Activated CD4-positive, alpha-beta T cell treated with anti-CD3 and anti-CD28 coated beads, Interleukin-2, amount 50 U/mL, for 48 hours (primary cell): Measurements from ENCODE around the gene ARL5A.

Source experiments
- DNase-seq, 2 experiments: peaks; one replicate each; pipeline ENCODE4 v3.0.0-alpha.2; 2020

Gene ARL5A

GRCh38 chr2:151765760-151766410, 62.3 kb downstream of the ARL5A start:
- no peak for DNase-seq

DNA sequence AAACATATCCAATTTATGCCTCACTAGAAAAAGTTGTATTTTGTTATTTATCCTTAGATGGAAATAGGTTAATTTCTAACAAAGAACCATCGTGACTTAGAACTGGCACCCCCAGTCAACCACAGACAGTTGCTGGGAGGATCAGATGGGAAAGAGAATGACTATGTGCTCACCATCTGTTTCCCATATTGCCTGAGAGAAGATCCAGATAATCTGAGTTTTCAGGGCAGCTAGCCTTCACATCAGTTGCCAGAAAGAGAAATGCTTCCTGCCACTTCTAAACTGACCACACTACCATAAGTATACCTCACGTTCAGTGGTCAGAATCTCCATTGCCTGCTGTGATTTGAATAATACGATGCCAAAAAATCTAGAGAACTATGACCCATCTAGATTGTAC, 65.5 kb downstream of the ARL5A start:
- no peak for DNase-seq

GRCh38 chr2:151761687-151762086, 66.5 kb downstream of the ARL5A start:
- DNase-seq: no peak

- DNase-seq: no peak
Measured at GRCh38 chr2:151761193-151761592, 67.0 kb downstream of the ARL5A start.

DNA sequence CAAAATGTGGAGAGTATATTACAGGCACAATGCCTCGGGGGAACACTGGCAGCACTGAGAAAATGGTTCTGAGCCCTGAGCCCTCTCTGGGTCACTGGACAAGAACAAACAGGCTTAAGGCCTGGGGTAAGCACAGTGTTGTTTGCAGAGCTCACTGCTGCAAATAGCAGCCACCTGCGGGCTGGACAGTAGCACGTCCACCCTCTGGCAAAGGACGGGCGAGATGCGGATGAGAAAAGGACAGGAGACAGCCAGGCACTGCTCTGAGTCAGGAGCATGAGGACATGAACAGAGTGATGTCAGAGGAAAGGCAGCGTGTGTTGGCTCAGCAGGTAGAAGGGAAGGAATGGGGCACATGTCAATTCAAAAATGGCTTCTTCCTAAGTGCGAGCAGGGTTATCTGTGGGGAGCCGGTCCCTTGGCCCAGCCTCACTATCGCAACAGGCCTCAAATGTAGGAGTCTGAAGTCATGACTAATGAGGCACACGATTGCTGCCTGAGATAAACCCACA, 68.0 kb downstream of the ARL5A start:
- DNase-seq: no peak

DNA sequence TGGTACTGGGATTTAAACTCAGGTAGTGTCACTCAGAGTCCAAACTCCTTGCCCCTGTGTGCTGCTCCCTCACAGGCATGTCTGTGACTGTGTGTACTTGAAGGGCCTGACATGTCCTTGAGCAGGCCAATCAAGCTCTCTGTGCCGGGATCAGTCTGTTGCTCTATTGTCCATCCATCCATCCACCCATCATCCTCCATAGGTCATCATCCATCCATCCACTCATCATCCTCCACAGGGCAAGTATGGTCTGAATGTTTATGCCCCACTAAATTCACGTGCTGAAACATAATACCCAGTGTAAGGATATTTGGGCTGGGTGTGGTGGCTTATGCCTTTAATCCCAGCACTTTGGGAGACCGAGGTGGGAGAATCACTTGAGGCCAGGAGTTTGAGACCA, 69.5 kb downstream of the ARL5A start:
- DNase-seq: no peak

DNA sequence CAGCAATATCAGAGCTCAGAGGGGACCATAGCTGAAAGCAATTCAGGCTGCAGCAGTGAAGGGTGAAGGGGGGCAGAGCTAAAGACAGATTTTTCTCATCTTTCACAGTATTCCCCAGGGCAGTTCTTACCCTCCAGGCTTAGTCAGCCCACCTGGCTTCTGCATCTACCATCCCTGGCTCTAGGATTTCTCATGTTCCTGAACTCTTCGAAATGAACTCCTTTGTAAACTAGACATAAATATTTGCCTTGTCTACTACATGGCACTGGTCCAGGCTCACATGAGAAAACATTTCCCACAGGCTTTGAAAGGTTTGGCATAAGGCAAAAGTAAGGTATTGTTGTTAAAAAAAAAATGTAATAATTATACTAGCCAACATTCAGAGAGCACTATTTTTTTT, 70.4 kb downstream of the ARL5A start:
- no peak for DNase-seq

DNA sequence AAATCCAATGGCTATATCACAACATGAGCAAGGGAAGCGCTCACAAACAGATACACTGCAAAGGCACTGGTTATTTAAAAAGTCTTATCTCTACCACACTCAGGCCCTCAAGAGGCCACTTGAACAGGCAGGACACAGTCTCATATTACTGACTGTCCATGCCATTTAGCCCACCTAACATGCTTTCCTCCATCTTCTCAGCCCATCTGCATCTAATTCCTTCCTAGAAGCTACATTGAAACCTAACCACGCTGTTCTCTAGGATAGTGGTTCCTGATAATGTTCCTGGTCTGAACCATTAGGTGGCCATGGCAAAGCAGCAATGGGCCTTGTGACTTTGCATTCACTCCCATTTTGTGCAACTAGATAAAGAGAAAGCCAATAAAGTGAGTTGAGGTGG, 71.4 kb downstream of the ARL5A start:
- no peak for DNase-seq

GRCh38 chr2:151754253-151754897, 73.8 kb downstream of the ARL5A start:
- no peak for DNase-seq

DNA sequence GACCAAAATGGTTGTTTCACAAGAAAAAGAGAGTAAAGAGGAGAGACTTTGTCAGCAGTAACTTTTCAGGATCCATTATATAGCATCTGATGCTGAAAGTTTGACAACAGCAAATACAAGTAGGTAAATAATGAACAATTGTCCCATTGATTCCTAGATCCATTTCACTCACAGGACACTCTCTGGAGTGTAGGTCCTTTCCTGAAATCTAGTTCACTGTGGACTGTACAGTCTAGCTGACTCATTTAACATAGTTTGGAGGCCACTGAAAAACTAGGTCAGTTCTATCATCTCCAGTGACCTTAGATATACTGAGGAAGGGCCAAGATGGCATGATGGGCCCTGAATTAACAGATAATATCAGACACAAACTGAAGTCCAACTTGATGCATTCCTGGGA, 74.7 kb downstream of the ARL5A start:
- DNase-seq: no peak
